Endothelial cell of umbilical vein (primary cell): ENCODE data around the gene TRIP10.

Experiments
- CTCF ChIP-seq, 2 donors: IDR thresholded peaks; 1 replicate in 1 of 2; 2 replicates in 1 of 2; pipeline ENCODE4 v1.5.1; 2011; ENCODE audit warnings: low read length in 2 of 2, mild to moderate bottlenecking in 2 of 2, moderate library complexity in 2 of 2, control low read depth in 1 of 2, inconsistent platforms in 1 of 2, low read depth in 1 of 2; ENCODE audit not compliant: insufficient read depth in 1 of 2; ENCODE audit errors: extremely low read depth in 1 of 2
- EZH2 ChIP-seq: IDR thresholded peaks from 2 replicates; pipeline ENCODE4 v1.6.1; 2012; ENCODE audit warnings: borderline replicate concordance, low read depth, mild to moderate bottlenecking, moderate library complexity, low read length, inconsistent platforms; ENCODE audit not compliant: severe bottlenecking
- GATA2 ChIP-seq: IDR thresholded peaks from 2 replicates; pipeline ENCODE4 v1.7.0; 2011; ENCODE audit warnings: low read depth, mild to moderate bottlenecking, moderate library complexity, mixed read lengths, low read length; ENCODE audit not compliant: insufficient read length, insufficient read depth
- MAX ChIP-seq: IDR thresholded peaks from 2 replicates; pipeline ENCODE4 v1.6.1; 2011; ENCODE audit not compliant: insufficient read depth, insufficient read length
- MYC ChIP-seq: IDR thresholded peaks from one replicate; pipeline ENCODE4 v1.6.1; 2011; ENCODE audit warnings: mild to moderate bottlenecking, low read depth, low read length
- POLR2A ChIP-seq: IDR thresholded peaks from 2 replicates; pipeline ENCODE4 v1.6.1; 2012; ENCODE audit warnings: low read depth, mild to moderate bottlenecking, control low read depth, low read length
- POLR2AphosphoS5 ChIP-seq: IDR thresholded peaks from 2 replicates; pipeline ENCODE4 v1.6.1; 2012; ENCODE audit warnings: low read depth, mild to moderate bottlenecking, control low read depth, low read length, moderate library complexity; ENCODE audit not compliant: insufficient read depth

DNA sequence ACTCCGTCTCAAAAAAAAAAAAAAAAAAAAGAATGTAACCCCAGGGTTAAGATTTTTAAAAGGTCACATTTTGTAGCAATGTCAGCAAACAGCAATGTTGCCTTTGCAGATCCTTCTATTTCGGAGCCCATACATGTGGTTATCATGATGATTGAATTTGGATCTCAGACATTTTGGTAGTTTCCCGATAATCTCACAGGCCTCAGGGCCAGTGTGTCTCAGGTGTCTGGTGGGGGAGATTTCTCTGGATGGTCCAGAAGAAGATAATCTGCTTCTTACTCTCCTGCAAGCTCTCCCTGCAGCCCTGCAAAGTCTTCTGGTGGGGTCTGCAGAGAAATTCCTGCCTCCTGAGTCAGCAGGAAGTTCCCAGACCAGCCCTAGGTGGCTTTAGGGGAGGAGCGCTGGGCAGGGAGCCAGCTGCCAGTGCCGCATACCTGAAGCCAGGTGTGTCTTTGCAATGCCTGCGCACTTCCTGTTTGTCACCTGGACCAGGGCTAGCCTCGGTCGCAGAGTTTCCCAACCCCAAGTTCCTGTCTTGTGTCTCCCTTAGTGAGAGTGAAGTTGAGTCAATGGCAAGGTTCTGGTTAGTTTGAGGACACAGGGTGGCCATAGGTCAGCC is 26.4 kb downstream of the TRIP10 start:
- TF ChIP-seq POLR2AphosphoS5 (no peak), CTCF (IDR thresholded peaks at IDR 0.05; ENCODE audit: extremely low read depth in 1 of 2, insufficient read depth in 1 of 2, low read depth in 1 of 2, low read length in 2 of 2) (no peak), POLR2A (no peak), MAX (no peak), EZH2 (no peak), MYC (no peak), GATA2 (no peak)
